ENCODE data around the gene ZNF528.

DNA sequence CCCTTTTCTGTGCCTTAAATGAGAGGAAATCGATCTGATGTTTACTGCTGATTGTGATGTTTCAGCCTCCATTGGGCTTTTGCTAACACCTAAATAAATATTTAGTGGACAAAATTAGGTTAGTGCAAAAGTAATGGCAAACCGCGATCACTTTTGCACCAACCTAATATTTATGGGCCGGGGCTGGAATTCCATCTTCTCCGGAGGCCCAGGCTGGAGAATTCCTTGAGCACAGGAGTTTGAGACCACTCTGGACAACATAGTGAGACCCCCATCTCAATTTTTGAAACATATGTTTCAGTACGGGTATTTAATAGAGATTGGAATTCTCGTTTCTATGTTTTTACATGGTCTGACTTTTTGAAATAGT is 27.3 kb upstream of the ZNF528 start:
- TF ChIP-seq POLR2AphosphoS5 (IDR thresholded peaks at IDR 0.05; ENCODE audit: low read depth), result no peak
- no peak for TF ChIP-seq CTCF (IDR thresholded peaks at IDR 0.05; ENCODE audit: insufficient read depth, low read length)
- no peak for TF ChIP-seq SPI1 (IDR thresholded peaks at IDR 0.05; ENCODE audit: borderline replicate concordance, low read depth)
- TF ChIP-seq GABPA (IDR thresholded peaks at IDR 0.05; ENCODE audit: low read depth), result no peak

Data from HL-60 (cell line).